ENCODE data around the gene ZFP69B.

DNA sequence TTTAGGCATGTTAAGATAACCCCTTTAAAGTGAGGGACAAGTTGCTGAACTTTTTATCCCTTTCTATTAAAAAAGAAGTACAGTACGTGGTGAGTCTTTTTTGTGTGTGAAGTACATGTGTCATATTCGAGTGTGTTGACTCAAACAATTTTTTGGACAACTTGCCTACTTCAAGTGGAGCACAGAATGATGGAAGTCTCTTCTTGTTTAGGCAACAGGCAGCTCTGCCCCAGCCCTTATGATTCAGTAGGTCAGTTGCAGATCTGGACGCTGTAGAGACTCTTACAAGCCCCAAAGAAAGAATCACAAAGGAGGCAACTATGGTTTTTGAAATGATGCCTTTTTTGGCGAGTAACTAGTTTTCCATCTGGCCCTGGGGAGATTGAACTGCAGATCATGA, 14.4 kb upstream of the ZFP69B start:
- no peak for TF ChIP-seq BHLHE40 (IDR thresholded peaks at IDR 0.05; ENCODE audit: borderline replicate concordance)
- TF ChIP-seq ARNT (IDR thresholded peaks at IDR 0.05) = no peak
- TF ChIP-seq, protein P1, sequence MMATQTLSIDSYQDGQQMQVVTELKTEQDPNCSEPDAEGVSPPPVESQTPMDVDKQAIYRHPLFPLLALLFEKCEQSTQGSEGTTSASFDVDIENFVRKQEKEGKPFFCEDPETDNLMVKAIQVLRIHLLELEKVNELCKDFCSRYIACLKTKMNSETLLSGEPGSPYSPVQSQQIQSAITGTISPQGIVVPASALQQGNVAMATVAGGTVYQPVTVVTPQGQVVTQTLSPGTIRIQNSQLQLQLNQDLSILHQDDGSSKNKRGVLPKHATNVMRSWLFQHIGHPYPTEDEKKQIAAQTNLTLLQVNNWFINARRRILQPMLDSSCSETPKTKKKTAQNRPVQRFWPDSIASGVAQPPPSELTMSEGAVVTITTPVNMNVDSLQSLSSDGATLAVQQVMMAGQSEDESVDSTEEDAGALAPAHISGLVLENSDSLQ (IDR thresholded peaks at IDR 0.05) = no peak
- TF ChIP-seq FOXM1 (IDR thresholded peaks at IDR 0.05; ENCODE audit: borderline replicate concordance) = no peak

Data from HEK293T (cell line).